ENCODE results near the gene NTM. TPM values are rescaled to one million over a fixed set of nuclear protein-coding genes. Genes with fewer than 3 reads are reported as not detected.

NTM gene
- total RNA-seq, 4 donors from 2014 or later: 0.40 to 3.1 (median 2.1) TPM; not detected in 1

GRCh38 chr11:131478341-131478740 lies 107.9 kb downstream of the NTM start:
- Histone ChIP-seq H3K4me3 (no peak overlapping the region), H3K27me3 (no peaks in the 10 kb centered on the region), H3K9me3 (no peaks in the 10 kb centered on the region), H3K36me3 (no peaks in the 10 kb centered on the region), H3K4me1 (no peaks in the 10 kb centered on the region), H3K27ac (no peak overlapping the region)
- no peak for DNase-seq
- TF ChIP-seq EP300 (IDR thresholded peaks at IDR 0.05; ENCODE audit: low read depth) (no peak), POLR2AphosphoS5 (IDR thresholded peaks at IDR 0.05) (no peak), POLR2A (IDR thresholded peaks at IDR 0.05) (no peak), CTCF (IDR thresholded peaks at IDR 0.05) (no peak)
- intact Hi-C loops (cut with DNase I; ENCODE audit: low total_unique reads) (no loop called here), in situ Hi-C loops (cut with MboI; ENCODE audit: low pct_ligation_motif_present in 1 of 4, low pct_unique_long_range_greater_than_20kb in 1 of 4, low sequenced_read_pairs in 3 of 4) (no loop called here)
- 89 to 96% methylated on average over 1 to 2 of the region's 2 CpGs for WGBS, 2 donors (ENCODE audit: low coverage in 1 of 2)

- no peak overlapping the region for H3K4me3 ChIP-seq
- peak; percentile 51 to 74 (median 71) for TF ChIP-seq POLR2AphosphoS5 (IDR thresholded peaks at IDR 0.05)
- TF ChIP-seq CTCF (IDR thresholded peaks at IDR 0.05): no peak
- peak; percentile 35 for TF ChIP-seq EP300 (IDR thresholded peaks at IDR 0.05; ENCODE audit: low read depth)
- TF ChIP-seq POLR2A (IDR thresholded peaks at IDR 0.05): no peak
- H3K27ac ChIP-seq: peak overlapping the region in 1 of 4 donors; percentile 10
- no peaks in the 10 kb centered on the region for H3K4me1 ChIP-seq
- intact Hi-C loops (cut with DNase I; ENCODE audit: low total_unique reads): no loop called here
- H3K9me3 ChIP-seq: no peaks in the 10 kb centered on the region
- 57 to 67% methylated on average over 3 of the region's 3 CpGs for WGBS, 2 donors (ENCODE audit: low coverage in 1 of 2)
- H3K27me3 ChIP-seq: no peaks in the 10 kb centered on the region
- in situ Hi-C loops (cut with MboI; ENCODE audit: low pct_ligation_motif_present in 1 of 4, low pct_unique_long_range_greater_than_20kb in 1 of 4, low sequenced_read_pairs in 3 of 4): no loop called here
- no peaks in the 10 kb centered on the region for H3K36me3 ChIP-seq
- DNase-seq: no peak
Observed at GRCh38 chr11:131481303-131481702, 110.9 kb downstream of the NTM start.

GRCh38 chr11:131481971-131482370 lies 111.6 kb downstream of the NTM start:
- H3K4me1 ChIP-seq: no peaks in the 10 kb centered on the region
- H3K36me3 ChIP-seq: no peaks in the 10 kb centered on the region
- no peak overlapping the region for H3K4me3 ChIP-seq
- intact Hi-C loops (cut with DNase I; ENCODE audit: low total_unique reads) (no loop called here), in situ Hi-C loops (cut with MboI; ENCODE audit: low pct_ligation_motif_present in 1 of 4, low pct_unique_long_range_greater_than_20kb in 1 of 4, low sequenced_read_pairs in 3 of 4) (no loop called here)
- WGBS, 2 donors (ENCODE audit: low coverage in 1 of 2): 78 to 90% methylated on average over 2 to 3 of the region's 3 CpGs
- DNase-seq: no peak
- H3K9me3 ChIP-seq: no peaks in the 10 kb centered on the region
- H3K27ac ChIP-seq: no peak overlapping the region
- no peak for TF ChIP-seq CTCF (IDR thresholded peaks at IDR 0.05)
- TF ChIP-seq EP300 (IDR thresholded peaks at IDR 0.05; ENCODE audit: low read depth): no peak
- TF ChIP-seq POLR2A (IDR thresholded peaks at IDR 0.05): no peak
- no peak for TF ChIP-seq POLR2AphosphoS5 (IDR thresholded peaks at IDR 0.05)
- no peaks in the 10 kb centered on the region for H3K27me3 ChIP-seq

GRCh38 chr11:131483453-131483852 lies 113.0 kb downstream of the NTM start:
- no peak overlapping the region for H3K4me3 ChIP-seq
- in situ Hi-C loops (cut with MboI; ENCODE audit: low pct_ligation_motif_present in 1 of 4, low pct_unique_long_range_greater_than_20kb in 1 of 4, low sequenced_read_pairs in 3 of 4) (no loop called here), intact Hi-C loops (cut with DNase I; ENCODE audit: low total_unique reads) (no loop called here)
- H3K4me1 ChIP-seq: peaks cover 0 to 3% (median 0%) of the 10 kb centered on the region in 4 donors
- WGBS, 2 donors (ENCODE audit: low coverage in 1 of 2): 90 to 91% methylated on average over 2 to 7 of the region's 7 CpGs
- DNase-seq: no peak
- no peak for TF ChIP-seq POLR2AphosphoS5 (IDR thresholded peaks at IDR 0.05)
- no peak for TF ChIP-seq POLR2A (IDR thresholded peaks at IDR 0.05)
- TF ChIP-seq CTCF (IDR thresholded peaks at IDR 0.05): no peak
- no peak for TF ChIP-seq EP300 (IDR thresholded peaks at IDR 0.05; ENCODE audit: low read depth)
- H3K9me3 ChIP-seq: no peaks in the 10 kb centered on the region
- H3K36me3 ChIP-seq: no peaks in the 10 kb centered on the region
- no peak overlapping the region for H3K27ac ChIP-seq
- H3K27me3 ChIP-seq: no peaks in the 10 kb centered on the region

Measured in transverse colon (tissue), 4 donors.